ENCODE results near the gene KIAA1671.
"Not testable (repeated sequence)": the region's sequence is repeated elsewhere in the genome, so short reads cannot be mapped to it uniquely, and the experiment has no call there.

KIAA1671 gene

GRCh38 chr22:25177226-25177625, 224.7 kb downstream of the KIAA1671 start:
- Histone ChIP-seq H3K4me3 (ENCODE audit: insufficient read depth, low read length, poor library complexity, severe bottlenecking) (no peak overlapping the region), H3F3A (ENCODE audit: insufficient read depth) (no peaks in the 10 kb centered on the region), H3K9ac (ENCODE audit: low read length) (no peak overlapping the region), H3K27me3 (ENCODE audit: low read length) (no peaks in the 10 kb centered on the region), H3K9me2 (replicated peaks; ENCODE audit: insufficient read depth, low read length) (no peaks in the 10 kb centered on the region), H2AFZ (ENCODE audit: low read depth, low read length, severe bottlenecking) (no peak overlapping the region), H4K20me1 (ENCODE audit: low read depth, low read length) (no peaks in the 10 kb centered on the region), H3K27ac (ENCODE audit: low read depth, low read length) (no peak overlapping the region), H3K4me2 (ENCODE audit: low read depth, low read length, poor library complexity, severe bottlenecking) (no peak overlapping the region), H3K36me3 (ENCODE audit: low read length) (no peaks in the 10 kb centered on the region), H3K9me3 (ENCODE audit: insufficient read depth, low read length) (no peaks in the 10 kb centered on the region), H3K79me2 (ENCODE audit: insufficient read depth, low read length) (no peaks in the 10 kb centered on the region)
- TF ChIP-seq CTCF (IDR thresholded peaks at IDR 0.05; ENCODE audit: insufficient read depth, low read length, poor library complexity, severe bottlenecking) (no peak), EZH2phosphoT487 (conservative IDR thresholded peaks at IDR 0.05; ENCODE audit: low read length) (no peak)

DNA sequence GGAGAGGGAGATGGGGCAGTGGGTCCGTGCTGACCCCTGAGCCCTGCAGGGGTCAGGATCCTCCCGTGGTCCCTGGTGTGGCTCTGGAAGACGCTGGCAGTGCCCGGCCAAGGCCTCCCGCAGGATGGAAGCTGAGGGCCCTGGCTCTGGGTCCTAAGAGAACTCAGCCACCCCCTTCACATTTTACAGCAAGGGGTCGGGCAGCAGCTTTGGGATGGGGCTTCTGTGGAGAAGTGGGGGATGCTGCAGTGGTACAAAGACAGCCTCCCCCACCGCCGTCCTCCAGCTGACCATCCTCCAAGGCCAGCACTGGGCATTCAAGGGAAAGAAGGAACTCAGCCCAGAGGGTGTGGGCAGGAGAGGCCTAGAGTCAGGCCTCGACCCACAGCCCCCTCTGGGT, 225.4 kb downstream of the KIAA1671 start:
- no peaks in the 10 kb centered on the region for H3K9me3 ChIP-seq (ENCODE audit: insufficient read depth, low read length)
- H3K27me3 ChIP-seq (ENCODE audit: low read length), result no peaks in the 10 kb centered on the region
- H3K79me2 ChIP-seq (ENCODE audit: insufficient read depth, low read length), result no peaks in the 10 kb centered on the region
- H3K4me3 ChIP-seq (ENCODE audit: insufficient read depth, low read length, poor library complexity, severe bottlenecking), result no peak overlapping the region
- H4K20me1 ChIP-seq (ENCODE audit: low read depth, low read length), result no peaks in the 10 kb centered on the region
- no peaks in the 10 kb centered on the region for H3F3A ChIP-seq (ENCODE audit: insufficient read depth)
- TF ChIP-seq EZH2phosphoT487 (conservative IDR thresholded peaks at IDR 0.05; ENCODE audit: low read length) (no peak), CTCF (IDR thresholded peaks at IDR 0.05; ENCODE audit: insufficient read depth, low read length, poor library complexity, severe bottlenecking) (no peak)
- no peak overlapping the region for H2AFZ ChIP-seq (ENCODE audit: low read depth, low read length, severe bottlenecking)
- H3K4me2 ChIP-seq (ENCODE audit: low read depth, low read length, poor library complexity, severe bottlenecking), result no peak overlapping the region
- no peak overlapping the region for H3K27ac ChIP-seq (ENCODE audit: low read depth, low read length)
- H3K9ac ChIP-seq (ENCODE audit: low read length), result no peak overlapping the region
- H3K9me2 ChIP-seq (replicated peaks; ENCODE audit: insufficient read depth, low read length), result no peaks in the 10 kb centered on the region
- no peaks in the 10 kb centered on the region for H3K36me3 ChIP-seq (ENCODE audit: low read length)

DNA sequence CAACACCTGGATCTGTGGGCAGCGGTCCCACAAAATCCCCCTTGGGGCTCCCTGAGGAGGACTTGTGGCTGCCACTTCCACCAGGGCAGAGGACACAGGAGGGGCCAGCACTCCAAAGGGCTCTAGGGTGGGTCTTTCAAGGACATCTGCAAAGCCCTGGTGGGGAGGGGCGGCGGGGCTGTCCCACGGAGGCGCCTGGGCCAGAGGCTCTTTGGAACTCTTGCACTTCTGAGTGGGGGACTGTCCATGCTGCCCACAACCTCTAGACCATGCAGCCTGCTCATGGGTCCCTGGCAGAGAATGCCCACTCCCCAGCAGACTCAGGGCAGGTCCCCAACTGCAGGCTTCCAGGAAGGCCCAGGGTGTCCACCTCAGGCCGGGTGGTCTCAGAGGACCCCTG, 225.8 kb downstream of the KIAA1671 start:
- H3K4me3 ChIP-seq (ENCODE audit: insufficient read depth, low read length, poor library complexity, severe bottlenecking); H3K27ac ChIP-seq (ENCODE audit: low read depth, low read length); H3K9me3 ChIP-seq (ENCODE audit: insufficient read depth, low read length); H4K20me1 ChIP-seq (ENCODE audit: low read depth, low read length); H2AFZ ChIP-seq (ENCODE audit: low read depth, low read length, severe bottlenecking); H3K79me2 ChIP-seq (ENCODE audit: insufficient read depth, low read length); H3K9me2 ChIP-seq (replicated peaks; ENCODE audit: insufficient read depth, low read length); H3K36me3 ChIP-seq (ENCODE audit: low read length); H3K4me2 ChIP-seq (ENCODE audit: low read depth, low read length, poor library complexity, severe bottlenecking); H3K27me3 ChIP-seq (ENCODE audit: low read length); H3F3A ChIP-seq (ENCODE audit: insufficient read depth); H3K9ac ChIP-seq (ENCODE audit: low read length): not testable (repeated sequence)

DNA sequence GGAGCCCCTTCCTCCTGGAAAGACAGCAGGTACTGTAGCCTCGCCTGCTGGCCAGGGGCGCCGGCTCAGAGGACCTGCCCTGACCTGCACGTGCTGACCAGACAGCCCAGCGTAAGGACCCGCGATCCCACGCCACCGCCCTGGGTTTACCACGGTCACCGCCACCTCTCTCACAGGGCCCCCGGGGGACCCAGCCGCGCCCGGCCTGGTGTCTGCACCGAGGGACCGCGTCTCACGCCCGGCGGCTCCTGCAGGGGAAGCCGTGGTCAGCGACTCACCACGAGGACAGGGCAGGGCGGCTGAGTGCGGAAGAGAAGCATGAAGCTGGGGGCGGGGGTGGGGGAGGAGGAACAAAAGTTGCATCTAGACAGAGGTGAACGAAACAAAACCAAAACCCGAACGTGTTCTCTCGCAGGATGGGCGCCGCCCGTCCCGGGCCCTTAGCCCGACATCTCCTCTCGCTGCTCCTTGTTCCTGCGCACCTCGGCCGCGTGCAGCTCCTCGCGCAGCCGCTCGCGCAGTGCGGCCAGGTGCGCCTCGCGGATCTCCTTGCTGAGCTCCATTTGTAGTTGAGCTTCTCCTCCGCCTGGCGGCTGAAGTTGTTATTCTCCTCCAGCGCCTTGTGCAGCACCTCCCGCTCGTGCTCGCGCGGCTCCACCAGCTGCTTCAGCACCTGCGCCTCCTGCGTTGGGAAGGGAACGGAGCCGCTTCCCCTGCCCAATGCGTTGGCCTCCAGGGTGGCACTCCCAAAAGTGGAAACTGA, 226.5 kb downstream of the KIAA1671 start:
- H3K4me3 ChIP-seq (ENCODE audit: insufficient read depth, low read length, poor library complexity, severe bottlenecking); H3K79me2 ChIP-seq (ENCODE audit: insufficient read depth, low read length); H3K36me3 ChIP-seq (ENCODE audit: low read length); H3K27ac ChIP-seq (ENCODE audit: low read depth, low read length); H3K4me2 ChIP-seq (ENCODE audit: low read depth, low read length, poor library complexity, severe bottlenecking); H3K9me2 ChIP-seq (replicated peaks; ENCODE audit: insufficient read depth, low read length); H3K9ac ChIP-seq (ENCODE audit: low read length); H3K9me3 ChIP-seq (ENCODE audit: insufficient read depth, low read length); H4K20me1 ChIP-seq (ENCODE audit: low read depth, low read length); H3K27me3 ChIP-seq (ENCODE audit: low read length); H3F3A ChIP-seq (ENCODE audit: insufficient read depth); H2AFZ ChIP-seq (ENCODE audit: low read depth, low read length, severe bottlenecking): not testable (repeated sequence)

Measured in SU-DHL-6 (cell line).